GM13976 (cell line): ENCODE results near the gene MEIS2.

Source experiments
- DNase-seq: peaks from one replicate; pipeline ENCODE4 v3.0.0; 2012; ENCODE audit warnings: low spot score
- in situ Hi-C: fragments of 300-500 bp; cut with MboI; formaldehyde crosslinking; loops from one replicate; pipeline ENCODE4 v1.12.0; 2022; ENCODE audit warnings: low sequenced_read_pairs, mixed read lengths, inconsistent platforms; ENCODE audit not compliant: unreplicated experiment
- TF ChIP-seq, protein P1 (sequence below): IDR thresholded peaks from 2 replicates; pipeline ENCODE4 v1.5.1; 2012; ENCODE audit warnings: borderline replicate concordance, mild to moderate bottlenecking; ENCODE audit not compliant: insufficient read depth; ENCODE audit errors: extremely low read depth, missing control alignments, control extremely low read depth

MEIS2 gene

DNA sequence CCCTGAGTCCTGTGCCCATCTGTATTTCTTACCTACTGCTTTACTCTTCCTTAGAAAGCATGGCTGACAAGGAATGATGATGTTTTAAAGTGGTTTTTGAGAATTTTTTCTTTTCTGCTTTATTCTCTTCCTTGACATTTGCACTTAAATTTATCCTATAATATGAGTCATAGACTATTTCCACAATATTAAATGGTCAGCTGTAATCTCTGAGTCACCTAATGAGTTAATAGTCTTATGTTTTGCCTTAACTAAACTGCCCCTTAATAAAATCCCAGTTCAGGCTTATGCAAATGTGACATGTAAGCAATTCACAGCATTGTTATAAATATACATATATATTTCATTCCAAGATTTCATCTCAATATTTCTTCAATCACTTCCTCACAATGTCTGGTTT, 23.8 kb downstream of the MEIS2 start:
- TF ChIP-seq, protein P1, sequence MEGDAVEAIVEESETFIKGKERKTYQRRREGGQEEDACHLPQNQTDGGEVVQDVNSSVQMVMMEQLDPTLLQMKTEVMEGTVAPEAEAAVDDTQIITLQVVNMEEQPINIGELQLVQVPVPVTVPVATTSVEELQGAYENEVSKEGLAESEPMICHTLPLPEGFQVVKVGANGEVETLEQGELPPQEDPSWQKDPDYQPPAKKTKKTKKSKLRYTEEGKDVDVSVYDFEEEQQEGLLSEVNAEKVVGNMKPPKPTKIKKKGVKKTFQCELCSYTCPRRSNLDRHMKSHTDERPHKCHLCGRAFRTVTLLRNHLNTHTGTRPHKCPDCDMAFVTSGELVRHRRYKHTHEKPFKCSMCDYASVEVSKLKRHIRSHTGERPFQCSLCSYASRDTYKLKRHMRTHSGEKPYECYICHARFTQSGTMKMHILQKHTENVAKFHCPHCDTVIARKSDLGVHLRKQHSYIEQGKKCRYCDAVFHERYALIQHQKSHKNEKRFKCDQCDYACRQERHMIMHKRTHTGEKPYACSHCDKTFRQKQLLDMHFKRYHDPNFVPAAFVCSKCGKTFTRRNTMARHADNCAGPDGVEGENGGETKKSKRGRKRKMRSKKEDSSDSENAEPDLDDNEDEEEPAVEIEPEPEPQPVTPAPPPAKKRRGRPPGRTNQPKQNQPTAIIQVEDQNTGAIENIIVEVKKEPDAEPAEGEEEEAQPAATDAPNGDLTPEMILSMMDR: no peak
- DNase-seq: no peak
- in situ Hi-C loops: no loop called here

DNA sequence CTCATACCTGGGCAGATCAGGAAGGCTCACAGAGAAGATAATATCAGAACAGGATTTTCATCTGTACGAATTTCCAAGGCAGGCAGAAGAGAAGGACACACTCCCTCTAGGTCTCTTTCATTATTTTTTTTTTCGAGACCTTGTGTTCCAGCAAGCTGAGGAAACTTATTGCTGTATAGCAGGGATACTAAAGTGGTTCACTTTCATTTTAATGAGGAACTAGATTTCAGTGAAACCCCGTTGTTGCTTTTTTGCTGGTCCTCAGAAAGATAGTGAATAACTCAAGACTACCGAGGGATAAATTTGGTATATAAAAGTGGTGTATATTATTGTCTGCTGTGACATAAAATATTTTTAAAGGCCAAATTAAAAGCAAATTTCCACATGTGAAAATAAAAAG, 24.6 kb downstream of the MEIS2 start:
- DNase-seq: no peak
- TF ChIP-seq, protein P1: no peak
- in situ Hi-C loops: no loop called here

DNA sequence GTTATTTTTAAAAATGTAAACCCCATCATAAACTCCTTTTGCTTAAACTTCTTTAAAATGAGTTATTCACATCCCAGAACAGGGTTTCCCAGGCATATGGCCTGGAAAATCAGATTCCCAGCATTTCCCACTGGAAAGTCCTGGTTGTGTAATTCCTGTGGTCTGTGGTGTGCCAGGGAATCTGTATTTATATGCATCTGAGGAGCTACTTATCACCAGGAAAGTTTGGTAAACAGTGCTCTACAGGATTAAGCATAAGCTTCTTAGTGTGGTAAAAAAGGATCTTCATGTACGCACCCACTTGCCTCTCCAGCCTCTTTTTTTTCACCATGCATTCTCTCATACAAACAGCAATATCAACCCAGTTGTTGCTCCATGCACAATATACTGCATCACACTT, 28.2 kb downstream of the MEIS2 start:
- DNase-seq: no peak
- in situ Hi-C loops: no loop called here
- TF ChIP-seq, protein P1: no peak

DNA sequence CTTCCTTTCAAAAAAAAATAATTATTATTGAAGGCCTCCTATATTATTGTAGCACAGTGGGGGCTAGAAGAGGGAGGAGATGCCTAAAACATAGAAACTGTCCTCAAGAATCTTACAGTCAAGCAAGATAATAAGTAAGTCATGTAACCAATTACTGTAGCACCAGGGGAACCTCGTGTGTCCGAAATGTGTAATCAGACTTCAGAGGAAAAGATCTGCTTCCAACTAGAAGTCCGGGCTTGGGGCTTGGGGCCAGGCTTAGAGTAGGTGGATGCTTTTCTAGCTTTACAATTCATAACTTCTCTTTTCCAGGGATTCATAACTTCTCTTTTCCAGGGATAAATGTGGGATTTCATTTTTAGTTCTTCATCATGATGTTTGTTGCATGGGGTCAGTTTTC, 29.2 kb downstream of the MEIS2 start:
- in situ Hi-C loops: no loop called here
- no peak for DNase-seq
- TF ChIP-seq, protein P1: no peak

DNA sequence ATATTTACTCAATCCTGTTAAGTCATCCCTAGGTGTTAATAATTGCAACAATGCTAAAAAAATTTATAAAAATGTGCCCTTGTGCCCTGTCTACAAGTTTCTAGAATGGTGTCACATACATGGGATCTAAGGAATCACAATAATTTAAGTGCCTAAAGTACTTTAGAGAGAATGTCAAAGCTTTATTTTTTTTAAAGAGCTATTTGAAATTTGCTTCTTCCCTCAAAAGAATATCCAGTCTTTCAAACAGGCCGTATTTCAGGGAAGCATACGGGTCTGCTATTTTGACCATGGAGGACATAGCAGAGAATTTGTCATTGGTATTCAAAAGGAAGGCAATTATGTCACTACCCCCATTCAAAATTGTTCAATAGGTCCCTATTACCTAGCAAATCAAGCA, 29.7 kb downstream of the MEIS2 start:
- TF ChIP-seq, protein P1: no peak
- in situ Hi-C loops: no loop called here
- no peak for DNase-seq

DNA sequence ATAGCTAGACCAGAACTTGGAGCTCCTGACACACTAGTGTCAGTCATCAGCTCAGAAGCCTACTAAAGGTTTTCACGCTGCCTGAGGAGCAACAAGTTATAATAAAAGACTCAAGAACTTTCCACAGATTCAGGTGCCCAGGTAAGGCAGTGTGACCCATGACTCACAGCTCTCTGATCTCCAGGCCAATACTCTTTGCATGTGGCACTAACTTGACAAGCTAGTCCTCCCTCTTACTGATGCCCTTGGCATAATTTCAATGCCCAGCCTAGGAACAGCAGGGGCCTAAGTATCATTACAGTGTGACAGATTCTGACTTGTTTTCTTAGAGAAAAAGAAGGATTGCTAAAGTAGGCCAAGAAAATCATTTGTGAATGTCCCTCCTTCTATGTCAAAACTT, 38.4 kb downstream of the MEIS2 start:
- in situ Hi-C loops: no loop called here
- TF ChIP-seq, protein P1: no peak
- no peak for DNase-seq

DNA sequence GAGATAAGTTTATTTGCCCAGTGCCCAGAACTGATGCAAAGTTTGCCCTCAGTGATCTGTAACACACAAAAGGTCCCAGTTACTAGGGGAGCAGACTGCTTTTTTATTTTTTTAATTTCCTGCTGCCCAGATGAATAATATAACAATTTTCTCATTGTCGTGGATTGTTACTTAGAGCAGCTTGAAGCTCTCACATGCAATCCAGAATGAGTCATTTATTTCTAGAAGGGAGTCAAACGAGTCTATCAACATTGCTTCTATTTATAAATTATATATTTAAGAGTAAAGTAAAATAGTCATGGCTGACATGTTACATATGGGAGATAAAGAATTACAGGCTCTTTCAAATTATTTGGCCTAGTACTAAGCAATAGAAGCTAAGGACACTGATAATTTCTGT, 41.3 kb downstream of the MEIS2 start:
- DNase-seq: no peak
- TF ChIP-seq, protein P1: no peak
- in situ Hi-C loops: no loop called here
